HG02884 (cell line): ENCODE data around the gene IFNL2.

Experiments
- ATAC-seq: cut with Tn5 transposase; IDR thresholded peaks from one replicate; pipeline ENCODE4 v1.9.1; 2021; ENCODE audit warnings: mild to moderate bottlenecking, moderate library complexity; ENCODE audit not compliant: unreplicated experiment

IFNL2 gene

GRCh38 chr19:39316627-39317321, 48.6 kb downstream of the IFNL2 start:
- ATAC-seq: no peak

- ATAC-seq: no peak
Observed at GRCh38 chr19:39317476-39317875, 49.3 kb downstream of the IFNL2 start.

GRCh38 chr19:39318071-39318470, 49.9 kb downstream of the IFNL2 start:
- no peak for ATAC-seq

GRCh38 chr19:39318690-39319089, 50.5 kb downstream of the IFNL2 start:
- no peak for ATAC-seq

- ATAC-seq: no peak
Observed at GRCh38 chr19:39319098-39319891, 51.1 kb downstream of the IFNL2 start.
